ENCODE data around the gene LRRC23.
A peak's percentile ranks its signal among the peaks of the same experiment; 100 is the strongest.
"Not testable (repeated sequence)": the region's sequence is repeated elsewhere in the genome, so short reads cannot be mapped to it uniquely, and the experiment has no call there.

The LRRC23 gene

DNA sequence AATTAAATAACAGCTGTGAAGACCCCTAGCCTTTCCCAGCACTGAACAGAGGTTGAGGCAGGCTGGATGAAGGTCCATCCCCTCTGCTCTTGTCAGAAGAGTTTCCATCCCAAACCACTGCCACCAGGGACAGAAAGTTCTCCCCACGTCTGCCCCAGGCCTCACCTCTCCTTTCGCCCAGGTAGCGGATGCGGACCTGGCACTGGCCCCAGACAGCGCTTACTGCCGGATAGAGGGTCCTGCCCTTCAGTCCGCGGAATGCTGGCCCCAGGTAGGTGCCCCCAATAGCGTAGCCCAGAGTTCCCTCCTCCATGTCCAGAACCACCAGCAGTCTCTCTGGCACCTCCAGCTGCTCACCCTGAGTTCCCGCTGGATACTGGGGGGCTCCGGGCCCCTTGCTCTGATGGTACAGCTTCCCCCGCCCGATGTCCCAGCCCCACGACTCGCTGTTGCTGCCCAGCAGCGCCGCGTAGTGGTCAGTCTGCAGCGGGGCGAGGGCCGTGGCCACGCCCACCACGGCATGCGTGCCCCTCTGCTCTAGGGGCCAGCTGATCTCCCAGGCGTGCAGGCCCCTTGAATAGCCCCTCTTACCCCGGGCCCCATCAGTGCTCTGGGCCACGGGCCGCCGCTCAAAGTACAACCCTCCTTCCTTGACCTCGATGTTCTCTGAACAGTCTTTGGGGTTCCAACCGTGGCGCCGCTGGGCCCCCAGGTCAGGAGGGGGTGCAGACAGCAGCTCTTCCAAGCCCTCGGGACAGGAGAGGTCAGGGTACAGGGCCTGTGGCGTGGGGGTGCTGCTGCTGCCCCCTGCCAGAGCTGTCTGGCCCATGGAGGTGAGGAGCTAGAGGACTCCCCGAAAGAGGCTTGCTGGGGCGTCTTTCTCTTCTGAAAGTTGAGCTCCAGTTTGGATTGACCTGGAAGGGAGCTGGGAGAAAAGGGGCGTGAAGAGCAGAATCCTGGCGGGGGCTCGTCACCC lies 32.3 kb upstream of the LRRC23 start:
- peak; percentile 84 for DNase-seq (ENCODE audit: low spot score)

GRCh38 chr12:6873094-6874014 lies 31.3 kb upstream of the LRRC23 start, which contains the start of gene SPSB2:
Gene SPSB2 (minus strand): TSS chr12:6873303. CDS start chr12:6872901, 402 bp downstream.
- DNase-seq (ENCODE audit: low spot score), result peak; percentile 97

- not testable (repeated sequence) for DNase-seq (ENCODE audit: low spot score)
Measured at GRCh38 chr12:6874015-6874368, 30.6 kb upstream of the LRRC23 start.

DNA sequence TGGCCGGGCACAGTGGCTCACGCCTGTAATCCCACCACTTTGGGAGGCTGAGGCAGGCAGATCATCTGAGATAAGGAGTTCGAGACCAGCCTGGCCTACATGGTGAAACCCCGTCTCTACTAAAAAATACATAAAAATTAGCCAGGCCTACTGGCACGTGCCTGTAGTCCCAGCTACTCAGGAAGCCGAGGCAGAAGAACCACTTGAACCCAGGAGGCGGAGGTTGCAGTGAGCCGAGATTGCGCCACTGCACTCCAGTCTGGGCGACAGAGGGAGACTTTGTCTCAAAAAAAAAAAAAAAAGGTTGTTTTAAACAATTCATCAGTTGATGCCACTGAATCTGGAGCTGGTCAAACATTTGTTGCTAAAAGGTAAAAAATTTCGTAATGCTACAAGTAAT lies 24.8 kb upstream of the LRRC23 start:
- DNase-seq (ENCODE audit: low spot score), result not testable (repeated sequence)

GRCh38 chr12:6883252-6883651 lies 21.4 kb upstream of the LRRC23 start:
- no peak for DNase-seq (ENCODE audit: low spot score)

- DNase-seq (ENCODE audit: low spot score), result no peak
Measured at GRCh38 chr12:6883683-6884082, 20.9 kb upstream of the LRRC23 start.

GRCh38 chr12:6884539-6884938 lies 20.1 kb upstream of the LRRC23 start:
- no peak for DNase-seq (ENCODE audit: low spot score)

GRCh38 chr12:6886206-6886999 lies 18.2 kb upstream of the LRRC23 start:
- DNase-seq (ENCODE audit: low spot score), result not testable (repeated sequence)

GRCh38 chr12:6887460-6887859 lies 17.2 kb upstream of the LRRC23 start:
- no peak for DNase-seq (ENCODE audit: low spot score)

GRCh38 chr12:6888360-6888759 lies 16.3 kb upstream of the LRRC23 start:
- DNase-seq (ENCODE audit: low spot score), result no peak

DNA sequence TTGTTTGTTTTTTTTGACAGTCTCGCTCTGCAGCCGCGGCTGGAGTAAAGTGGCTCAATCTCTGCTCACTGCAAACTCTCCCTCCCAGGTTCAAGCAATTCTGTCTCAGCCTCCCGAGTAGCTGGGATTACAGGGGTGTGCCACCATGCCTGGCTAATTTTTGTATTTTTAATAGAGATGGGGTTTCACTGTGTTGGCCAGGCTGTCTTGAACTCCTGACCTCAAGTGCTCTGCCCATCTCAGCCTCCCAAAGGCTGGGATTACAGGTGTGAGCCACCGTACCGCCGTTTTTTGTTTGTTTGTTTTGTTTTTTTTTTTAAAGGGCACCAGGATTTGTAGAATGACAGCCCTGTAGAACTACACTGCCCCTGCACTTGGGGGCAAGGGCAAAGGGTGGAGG lies 15.8 kb upstream of the LRRC23 start:
- not testable (repeated sequence) for DNase-seq (ENCODE audit: low spot score)

- DNase-seq (ENCODE audit: low spot score), result not testable (repeated sequence)
Measured at GRCh38 chr12:6889775-6890573, 14.6 kb upstream of the LRRC23 start.

DNA sequence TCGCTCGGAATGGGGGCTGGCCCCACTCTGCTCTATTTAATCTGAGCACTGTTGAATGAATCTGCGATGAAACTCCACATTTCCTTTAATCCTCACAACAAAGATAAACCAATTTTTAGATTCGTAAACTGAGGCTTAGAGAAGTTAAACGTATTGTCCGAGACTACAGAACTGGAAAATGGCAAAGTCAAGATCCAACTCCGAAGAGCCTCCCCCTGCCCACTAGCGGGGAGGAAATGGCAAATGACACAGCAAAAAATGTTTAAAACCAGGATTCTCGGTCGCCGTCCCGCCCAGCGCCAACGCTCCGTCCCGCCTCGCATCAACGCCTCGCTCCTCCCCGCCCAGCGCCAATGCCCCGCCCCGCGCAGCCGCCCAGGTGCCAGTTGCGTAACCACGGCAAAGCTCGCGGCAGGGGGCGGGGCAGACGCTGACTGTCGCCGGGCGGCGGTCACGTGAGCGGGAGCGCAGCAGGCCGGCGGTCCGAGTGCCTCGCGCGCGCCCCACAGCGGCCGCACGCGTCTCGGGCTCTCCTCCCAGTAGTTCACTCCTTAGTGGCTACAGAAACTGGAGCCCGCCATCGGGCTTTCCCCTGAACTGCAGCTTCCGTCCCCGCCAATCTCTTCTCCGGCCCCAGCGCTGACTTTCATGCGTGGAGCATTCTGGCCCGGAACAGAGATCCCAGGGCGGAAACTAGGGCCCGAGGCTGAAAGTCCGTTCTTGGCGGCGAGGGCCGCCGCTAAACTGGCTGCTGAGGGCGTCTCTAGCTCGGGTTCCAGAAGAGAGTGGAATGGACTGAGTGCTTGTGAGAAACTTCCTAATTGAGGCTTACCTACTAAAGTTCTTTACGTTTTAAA lies 13.6 kb upstream of the LRRC23 start:
- DNase-seq (ENCODE audit: low spot score), result peak; percentile 97

DNA sequence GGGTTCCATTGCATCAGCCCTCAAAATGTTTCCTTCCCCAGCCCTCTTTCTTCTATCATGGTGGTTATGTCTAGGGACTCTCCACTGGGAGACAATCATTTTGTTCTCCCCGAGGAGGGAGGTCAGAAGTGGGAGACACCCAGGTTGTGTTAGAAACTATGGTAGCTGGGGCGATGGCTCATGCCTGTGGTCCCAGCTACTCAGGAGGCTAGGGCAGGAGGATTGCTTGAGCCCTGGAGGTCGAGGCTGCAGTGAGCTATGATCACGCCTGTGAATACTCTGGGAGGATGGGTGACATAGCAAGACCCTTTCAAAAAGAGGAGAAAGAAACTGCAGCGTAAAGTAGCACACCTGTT lies 13.0 kb upstream of the LRRC23 start:
- DNase-seq (ENCODE audit: low spot score), result no peak

DNA sequence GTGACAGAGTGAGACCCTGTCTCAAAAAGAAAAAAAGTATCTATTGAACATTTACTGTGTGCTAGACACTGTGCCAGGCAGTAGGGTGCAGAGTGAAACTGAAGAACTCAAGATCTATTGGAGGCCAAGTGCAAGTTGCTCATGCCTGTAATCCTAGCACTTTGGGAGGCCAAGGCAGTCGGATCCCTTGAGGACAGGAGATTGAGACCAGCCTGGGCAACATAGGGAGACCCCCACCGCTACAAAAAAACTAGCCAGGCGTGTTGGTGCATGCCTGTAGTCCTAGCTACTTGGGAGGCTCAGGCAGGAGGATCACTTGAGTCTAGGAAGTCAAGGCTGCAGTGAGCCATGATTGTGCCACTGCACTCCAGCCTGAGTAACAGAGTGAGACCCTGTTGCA lies 11.9 kb upstream of the LRRC23 start:
- not testable (repeated sequence) for DNase-seq (ENCODE audit: low spot score)

- DNase-seq (ENCODE audit: low spot score), result no peak
Measured at GRCh38 chr12:6894321-6894720, 10.3 kb upstream of the LRRC23 start.

DNA sequence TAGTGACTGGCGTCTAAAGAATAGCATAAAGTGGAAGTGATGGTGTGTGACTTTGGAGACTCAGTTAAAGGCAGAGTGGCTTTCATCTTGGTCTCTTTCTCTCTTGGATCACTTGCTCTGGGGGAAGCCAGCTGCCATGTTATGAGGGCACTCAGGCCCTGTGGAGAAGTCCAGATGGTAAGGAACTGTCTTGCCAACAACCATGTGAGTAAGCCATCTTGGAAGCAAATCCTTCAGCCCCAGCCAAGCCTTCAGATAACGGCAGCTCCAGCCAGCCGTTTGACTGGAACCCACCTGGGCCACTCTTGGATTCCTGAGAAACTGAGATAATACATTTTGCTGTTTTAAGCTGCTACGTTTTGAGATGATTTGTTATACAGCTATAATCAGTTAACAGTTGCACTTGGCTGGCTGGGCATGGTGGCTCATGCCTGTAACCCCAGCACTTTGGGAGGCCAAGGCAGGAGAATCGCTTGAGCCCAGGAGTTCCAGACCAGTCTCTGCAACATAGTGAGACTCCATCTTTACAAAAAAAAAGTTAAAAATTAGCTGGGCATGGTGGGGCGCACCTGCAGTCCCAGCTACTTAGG lies 7.7 kb upstream of the LRRC23 start:
- no peak for DNase-seq (ENCODE audit: low spot score)

GRCh38 chr12:6899427-6899826 lies 5.2 kb upstream of the LRRC23 start:
- DNase-seq (ENCODE audit: low spot score), result no peak

DNA sequence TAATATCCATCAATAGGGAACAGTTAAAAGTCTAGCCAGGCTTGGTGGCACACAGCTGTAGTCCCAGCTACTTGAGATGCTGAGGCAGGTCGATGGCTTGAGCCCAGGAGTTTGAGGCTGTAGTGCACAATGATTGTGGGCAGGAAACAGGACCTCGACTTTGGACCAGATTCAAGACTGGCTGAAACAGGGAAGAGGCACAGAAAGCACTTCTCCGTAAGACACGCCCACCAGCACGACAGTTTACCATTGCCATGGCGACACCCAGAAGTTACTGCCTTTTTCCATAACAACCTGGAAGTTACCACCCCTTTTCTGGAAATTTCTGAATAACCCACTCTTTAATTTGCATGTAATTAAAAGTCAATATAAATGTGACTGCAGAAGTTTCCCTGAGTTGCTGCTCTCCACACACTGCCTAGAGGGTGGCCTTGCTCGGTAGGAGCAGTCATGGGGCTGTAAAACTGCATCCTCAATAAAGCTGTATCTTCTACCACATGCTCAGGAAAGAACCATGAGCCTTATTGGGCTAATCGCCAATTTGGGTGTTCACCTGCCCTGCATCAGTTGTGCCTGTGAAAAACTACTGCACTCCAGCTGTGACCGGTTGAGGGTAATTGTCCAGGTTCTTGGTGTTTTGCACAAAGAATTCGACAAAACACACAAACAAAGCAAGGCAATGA lies 4.6 kb upstream of the LRRC23 start:
- no peak for DNase-seq (ENCODE audit: low spot score)
